Measurements from ENCODE around the gene QRFP.

Gene QRFP

DNA sequence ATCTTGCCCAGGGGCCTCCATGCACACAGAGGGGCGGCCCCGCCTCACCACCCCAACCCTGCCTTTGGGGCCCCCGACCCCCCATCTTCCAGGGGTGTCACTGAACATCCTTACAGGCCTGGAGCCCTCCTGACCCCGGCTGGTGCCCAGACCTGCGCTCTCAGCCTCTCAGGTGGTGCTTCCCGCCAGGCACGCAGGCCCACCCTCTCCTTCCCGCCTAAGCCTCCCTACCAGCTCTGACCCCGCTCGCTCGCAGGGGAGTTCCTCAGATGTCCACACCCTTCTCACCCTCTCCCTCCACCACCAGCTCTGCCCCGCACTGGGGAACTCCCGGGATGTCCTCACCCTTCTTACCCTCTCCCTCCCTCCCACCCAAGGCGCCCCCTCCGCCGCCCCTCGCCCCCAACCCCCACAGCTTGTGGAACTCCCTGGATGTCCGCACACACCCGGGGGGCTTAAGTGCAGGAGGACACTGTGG, 12.3 kb upstream of the QRFP start:
- in situ Hi-C loops (cut with HindIII; ENCODE audit: low pct_ligation_motif_present, low pct_unique_long_range_greater_than_20kb, low sequenced_read_pairs) = no loop called here

GRCh38 chr9:130908146-130908877, 11.7 kb upstream of the QRFP start:
- no peak for DNase-seq
- in situ Hi-C loops (cut with HindIII; ENCODE audit: low pct_ligation_motif_present, low pct_unique_long_range_greater_than_20kb, low sequenced_read_pairs) = no loop called here

More for the DNA sequence above, 12.3 kb upstream of the QRFP start:
- DNase-seq = no peak

DNA sequence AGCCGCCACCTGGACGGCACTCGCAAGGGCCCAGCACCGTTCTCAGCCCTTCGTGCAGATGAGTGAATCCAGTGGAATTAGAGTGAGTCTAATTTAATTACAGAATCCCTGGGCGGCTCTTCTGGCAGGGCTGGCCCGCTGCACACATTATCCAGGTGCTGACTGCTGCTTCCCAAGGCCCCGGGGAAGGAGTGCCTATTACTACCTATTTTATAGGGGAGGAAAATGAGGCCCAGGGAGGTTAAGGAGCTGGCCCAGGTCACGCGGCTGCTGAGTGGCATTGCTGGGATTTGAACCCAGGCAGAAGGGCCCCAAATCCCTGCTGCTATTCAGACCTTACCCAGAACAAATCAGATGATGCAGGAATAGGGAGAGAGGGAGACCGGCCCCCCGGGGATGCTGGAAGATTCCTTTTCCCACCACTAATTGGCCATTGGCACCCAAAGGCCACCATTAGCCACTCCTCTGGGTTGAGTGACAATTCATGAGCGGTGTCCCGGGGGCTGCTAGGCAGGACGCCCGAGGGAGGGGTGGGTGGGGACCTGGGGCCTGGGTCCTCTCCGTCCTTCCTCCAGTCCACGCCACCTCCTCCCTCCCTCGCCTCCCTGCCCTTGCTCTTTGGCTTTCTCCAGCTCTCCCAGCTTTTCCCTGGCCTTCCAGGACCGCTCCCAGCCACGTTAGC, 10.3 kb upstream of the QRFP start:
- in situ Hi-C loops (cut with HindIII; ENCODE audit: low pct_ligation_motif_present, low pct_unique_long_range_greater_than_20kb, low sequenced_read_pairs) = no loop called here

DNA sequence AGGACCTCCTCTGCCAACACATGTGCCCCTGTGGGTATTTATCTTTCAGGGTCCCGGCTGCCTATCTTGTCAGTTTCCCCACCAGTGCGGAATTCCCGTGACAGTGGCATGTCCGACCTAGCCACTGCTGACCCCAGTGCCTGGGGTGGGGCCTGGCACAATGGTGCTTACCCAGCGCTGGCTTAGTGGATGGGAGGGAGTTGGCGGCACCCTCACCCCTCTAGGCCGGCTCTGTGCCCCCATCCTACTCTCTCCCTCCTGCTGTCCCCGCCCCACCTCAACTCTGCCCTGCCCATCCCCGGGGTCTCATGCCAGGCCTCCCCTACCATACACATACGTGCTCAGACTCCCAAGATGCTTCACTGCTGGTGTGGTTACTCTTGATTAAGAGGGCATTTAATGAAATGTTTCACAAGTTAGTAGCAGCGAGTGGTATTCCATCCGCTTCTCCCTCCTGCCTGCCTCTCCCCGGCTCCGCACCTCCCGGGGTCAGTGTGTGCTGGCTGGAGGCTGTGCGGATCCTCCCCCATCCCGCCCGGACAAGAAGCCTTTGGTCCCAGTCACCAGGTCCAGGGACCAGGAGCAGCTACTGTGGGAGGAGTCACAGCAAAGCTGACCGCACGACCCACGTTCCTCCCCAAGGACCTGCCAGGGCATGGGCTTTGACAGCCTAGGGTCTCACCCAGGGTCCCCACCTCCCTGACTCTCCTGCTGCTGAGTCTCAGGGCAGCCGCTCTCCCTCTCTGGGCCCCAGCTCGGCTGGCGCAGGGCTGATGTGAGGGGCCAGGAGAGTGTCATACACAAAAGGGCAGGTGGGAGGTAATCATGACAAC, 9.5 kb upstream of the QRFP start:
- DNase-seq = no peak
- in situ Hi-C loops (cut with HindIII; ENCODE audit: low pct_ligation_motif_present, low pct_unique_long_range_greater_than_20kb, low sequenced_read_pairs) = no loop called here

More for the DNA sequence above, 10.3 kb upstream of the QRFP start:
- DNase-seq = no peak

- no peak for DNase-seq
- in situ Hi-C loops (cut with HindIII; ENCODE audit: low pct_ligation_motif_present, low pct_unique_long_range_greater_than_20kb, low sequenced_read_pairs) = no loop called here
Measured at GRCh38 chr9:130905125-130905901, 8.7 kb upstream of the QRFP start.

DNA sequence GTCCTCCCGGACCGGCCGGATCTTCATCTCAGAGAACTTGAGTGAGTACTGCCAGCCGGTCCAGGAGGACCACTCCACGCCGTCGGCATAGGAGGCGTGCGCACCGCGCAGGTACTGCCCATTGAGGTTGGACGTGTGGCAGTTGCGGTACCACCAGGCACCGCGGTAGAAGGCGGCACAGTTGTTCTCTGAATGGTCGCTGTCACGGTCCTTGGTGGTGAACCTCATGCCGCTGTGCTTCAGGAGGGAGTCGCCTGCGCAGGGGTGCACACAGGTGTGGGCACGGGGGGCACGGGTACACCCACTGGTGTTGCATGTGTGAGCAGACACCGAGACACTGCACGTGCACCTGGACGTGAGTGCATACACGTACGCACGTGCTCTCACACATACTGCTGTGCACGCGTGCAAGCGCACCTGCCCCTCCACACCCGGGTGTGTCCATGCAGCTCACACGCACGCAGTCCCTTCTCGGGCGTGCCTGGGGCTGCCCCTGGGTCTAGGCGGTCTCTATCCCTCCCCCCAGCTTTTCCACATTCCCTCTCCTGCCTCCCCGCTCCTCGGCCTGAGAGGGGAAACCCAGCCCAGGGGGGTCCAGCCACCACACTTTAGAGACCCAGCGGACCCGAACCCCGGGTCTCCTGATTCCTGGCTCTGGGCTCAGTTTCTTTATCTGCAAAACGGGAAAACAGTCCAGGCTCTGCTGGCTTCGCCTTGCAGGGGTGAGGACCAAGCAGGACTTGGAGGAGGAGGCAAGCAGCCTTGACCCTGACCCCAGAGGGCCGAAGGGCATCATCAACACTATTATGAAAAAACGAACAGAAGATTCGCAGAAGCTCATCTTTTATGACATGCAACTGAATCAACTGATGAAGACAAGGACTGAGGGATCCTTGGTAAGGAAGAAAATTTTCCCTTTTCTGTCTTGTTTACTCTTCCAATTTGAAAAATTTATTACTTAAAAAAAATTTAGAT, 7.7 kb upstream of the QRFP start:
- in situ Hi-C loops (cut with HindIII; ENCODE audit: low pct_ligation_motif_present, low pct_unique_long_range_greater_than_20kb, low sequenced_read_pairs) = no loop called here
- DNase-seq = no peak

DNA sequence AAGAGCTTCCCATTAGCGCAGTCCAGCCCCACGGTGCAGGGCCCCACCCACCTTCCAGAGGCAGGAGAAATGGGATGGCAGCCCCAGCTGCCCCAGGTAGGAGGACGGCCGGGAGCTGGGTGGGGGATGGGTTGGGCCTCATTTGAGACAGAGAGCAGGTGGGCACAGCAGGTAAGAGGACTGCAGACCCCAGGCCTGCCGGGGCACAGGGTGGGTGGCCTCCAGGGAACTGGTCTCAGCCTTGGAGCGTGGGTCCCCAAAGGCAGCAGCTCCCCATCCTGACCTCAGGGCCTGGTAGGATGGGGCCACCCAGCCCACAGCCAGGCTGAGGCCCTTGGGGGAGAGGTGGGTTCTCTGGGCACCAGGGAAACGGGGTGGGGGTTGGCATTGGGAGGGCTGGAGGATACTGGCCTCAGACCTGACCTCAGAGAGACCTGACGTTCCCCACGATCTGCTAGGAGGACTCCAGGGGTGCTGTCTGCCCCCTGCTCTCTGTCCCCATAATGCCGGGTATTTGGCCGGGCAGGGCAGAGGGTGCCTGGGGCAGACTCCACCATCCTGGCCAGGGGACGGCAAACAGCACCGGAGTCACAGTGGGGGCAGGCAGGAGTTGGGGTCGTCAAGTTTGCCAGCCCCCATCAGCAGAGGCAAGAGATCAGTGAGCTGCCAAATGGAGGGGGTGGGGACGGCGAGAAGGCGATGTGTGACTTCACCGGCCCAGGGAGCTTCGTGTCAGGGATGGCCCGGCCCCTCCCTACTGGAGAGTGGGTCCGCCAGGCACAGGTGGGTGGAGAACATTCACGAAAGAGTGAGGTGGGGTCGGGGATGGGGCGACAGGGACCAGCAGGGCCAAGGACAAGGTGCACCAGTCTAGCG, 6.8 kb upstream of the QRFP start:
- no peak for DNase-seq

DNA sequence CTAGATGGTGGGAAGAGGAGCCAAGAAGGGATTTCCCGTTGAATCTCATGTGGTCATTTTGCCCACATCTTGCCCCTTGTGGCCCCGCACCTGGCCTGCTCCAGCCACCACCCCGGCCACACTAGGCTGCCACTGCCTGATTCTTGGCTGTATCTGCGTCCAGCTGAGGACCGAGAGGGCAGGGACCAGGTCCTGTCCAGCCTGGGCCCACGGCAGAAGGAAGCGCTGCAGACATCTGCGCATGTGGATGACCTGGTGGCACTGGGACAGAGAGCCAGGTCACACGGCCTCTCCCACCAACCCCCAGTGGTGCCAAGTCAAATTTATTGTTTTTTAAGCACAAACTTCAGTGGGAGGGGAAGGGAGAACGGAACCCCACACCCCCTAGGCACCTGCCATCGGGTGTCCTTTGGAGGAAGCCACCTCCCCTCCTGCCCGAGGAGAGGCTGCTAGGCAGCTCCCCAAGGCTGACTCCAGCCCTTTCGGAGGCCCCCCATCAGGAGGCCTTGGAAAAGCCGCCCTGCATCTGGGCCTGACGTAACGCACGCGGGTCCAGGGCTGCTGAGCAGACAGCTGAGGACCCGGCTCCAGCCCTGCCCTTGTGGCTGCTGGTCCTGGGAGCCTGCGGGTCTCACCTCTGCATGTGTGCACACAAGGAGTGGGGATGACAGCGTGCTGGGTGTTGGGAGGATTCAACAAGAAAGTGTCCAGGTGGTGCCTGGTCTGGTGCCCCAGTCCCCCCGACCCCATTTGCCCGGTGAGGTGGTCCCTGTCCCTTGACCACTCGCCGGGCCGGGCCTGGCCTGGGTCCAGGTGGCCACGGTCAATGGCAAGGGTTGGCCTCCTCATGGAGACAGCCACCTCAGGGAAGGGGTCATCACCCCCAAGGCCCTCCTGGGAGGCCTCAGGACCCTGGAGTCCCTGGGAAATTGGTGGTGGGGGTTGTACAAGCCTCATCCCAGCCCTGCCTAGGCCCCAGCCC, 5.9 kb upstream of the QRFP start:
- in situ Hi-C loops (cut with HindIII; ENCODE audit: low pct_ligation_motif_present, low pct_unique_long_range_greater_than_20kb, low sequenced_read_pairs) = no loop called here
- DNase-seq = no peak

More for the DNA sequence above, 6.8 kb upstream of the QRFP start:
- in situ Hi-C loops (cut with HindIII; ENCODE audit: low pct_ligation_motif_present, low pct_unique_long_range_greater_than_20kb, low sequenced_read_pairs) = no loop called here

- no peak for DNase-seq
- in situ Hi-C loops (cut with HindIII; ENCODE audit: low pct_ligation_motif_present, low pct_unique_long_range_greater_than_20kb, low sequenced_read_pairs) = no loop called here
Measured at GRCh38 chr9:130901498-130902203, 5.0 kb upstream of the QRFP start.

- DNase-seq = no peak
- in situ Hi-C loops (cut with HindIII; ENCODE audit: low pct_ligation_motif_present, low pct_unique_long_range_greater_than_20kb, low sequenced_read_pairs) = no loop called here
Measured at GRCh38 chr9:130900701-130901497, 4.3 kb upstream of the QRFP start.

DNA sequence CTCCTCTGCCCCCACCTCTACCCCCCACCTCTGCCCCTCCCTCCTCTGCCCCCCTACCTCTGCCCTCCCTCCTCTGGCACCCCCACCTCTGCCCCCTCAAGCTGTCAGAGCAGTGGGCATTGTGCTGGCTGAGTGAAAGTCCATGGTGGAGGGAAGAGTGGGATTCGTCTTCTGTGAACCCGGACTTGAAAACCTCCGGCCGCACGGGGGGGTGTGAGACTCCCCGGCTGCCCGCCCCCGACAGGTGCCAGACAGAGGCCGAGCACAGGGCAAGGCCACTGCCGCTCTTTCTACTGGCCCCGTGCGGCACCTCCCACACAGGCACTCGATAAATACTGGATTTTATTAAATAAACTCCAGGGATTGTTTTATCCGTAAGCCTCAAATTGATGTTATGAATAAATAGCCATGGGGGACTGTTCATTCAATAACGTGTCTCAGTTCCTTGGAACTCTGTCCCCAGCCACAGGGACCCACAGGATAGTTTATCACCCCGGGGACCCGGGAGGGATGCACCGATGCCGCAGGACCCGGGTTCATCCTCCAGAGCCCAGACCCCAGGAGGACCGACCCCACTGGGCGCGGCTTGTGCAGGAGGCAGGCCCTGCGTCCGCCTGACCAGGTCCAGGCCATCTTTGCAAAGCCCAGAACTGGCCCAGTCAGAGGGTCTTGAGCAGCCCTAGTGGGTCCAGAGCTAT, 2.6 kb upstream of the QRFP start:
- in situ Hi-C loops (cut with HindIII; ENCODE audit: low pct_ligation_motif_present, low pct_unique_long_range_greater_than_20kb, low sequenced_read_pairs) = no loop called here
- DNase-seq = no peak

DNA sequence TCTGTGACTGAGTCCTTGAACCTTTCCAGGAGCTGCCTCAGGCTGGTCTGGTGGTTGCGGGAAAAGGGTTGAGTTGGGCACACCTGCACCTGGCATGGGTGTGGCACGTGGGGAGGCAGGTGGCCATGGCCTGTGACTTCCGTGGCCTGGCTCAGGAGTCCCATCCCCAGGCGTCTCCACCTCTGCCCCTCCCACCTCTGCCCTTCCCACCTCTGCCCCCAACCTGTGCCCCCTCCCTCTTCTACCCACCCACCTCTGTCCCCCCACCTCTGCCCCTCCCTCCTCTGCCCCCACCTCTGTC, 1.9 kb upstream of the QRFP start:
- in situ Hi-C loops (cut with HindIII; ENCODE audit: low pct_ligation_motif_present, low pct_unique_long_range_greater_than_20kb, low sequenced_read_pairs) = no loop called here
- DNase-seq = no peak

- DNase-seq = no peak
- in situ Hi-C loops (cut with HindIII; ENCODE audit: low pct_ligation_motif_present, low pct_unique_long_range_greater_than_20kb, low sequenced_read_pairs) = no loop called here
Measured at GRCh38 chr9:130897848-130898551, 1.4 kb upstream of the QRFP start.

Data from ACHN (cell line).